Inferior parietal cortex (tissue), 1 donor: ENCODE results near the gene ANKRD18B.
A peak's percentile ranks its signal among the peaks of the same experiment; 100 is the strongest.
"Not testable (repeated sequence)": the region's sequence is repeated elsewhere in the genome, so short reads cannot be mapped to it uniquely, and the experiment has no call there.

Source experiments
- DNase-seq: peaks from one replicate; pipeline ENCODE4 v3.0.0-alpha.2; 2016; ENCODE audit errors: extremely low spot score

Gene ANKRD18B

GRCh38 chr9:33611358-33611757 lies 87.3 kb downstream of the ANKRD18B start:
- DNase-seq, result no peak

GRCh38 chr9:33612410-33612809 lies 88.4 kb downstream of the ANKRD18B start:
- not testable (repeated sequence) for DNase-seq

GRCh38 chr9:33614001-33614687 lies 90.1 kb downstream of the ANKRD18B start:
- DNase-seq, result no peak

- not testable (repeated sequence) for DNase-seq
These were observed 94.3 kb downstream of the ANKRD18B start for GRCh38 chr9:33618370-33618769.

GRCh38 chr9:33619666-33620404 lies 95.8 kb downstream of the ANKRD18B start:
- DNase-seq, result peak; percentile 34

GRCh38 chr9:33620738-33621439 lies 96.8 kb downstream of the ANKRD18B start:
- no peak for DNase-seq
